Mesendoderm (in vitro differentiated cells): ENCODE results near the gene ITGAV.

ENCODE experiments used
- DNase-seq: peaks from one replicate; pipeline ENCODE4 v3.0.0; 2013
- H2AK5ac ChIP-seq: 2 replicates; pipeline ENCODE4 v1.6.1; 2013; ENCODE audit warnings: low read length, inconsistent platforms
- H2BK120ac ChIP-seq: 2 replicates; pipeline ENCODE4 v1.6.1; 2013; ENCODE audit warnings: low read depth, mild to moderate bottlenecking, low read length, moderate library complexity, mixed read lengths
- H2BK15ac ChIP-seq: replicated peaks from 2 replicates; pipeline ENCODE4 v1.6.1; 2013; ENCODE audit warnings: low read depth, mild to moderate bottlenecking, moderate library complexity
- H2BK5ac ChIP-seq: 2 replicates; pipeline ENCODE4 v1.6.1; 2013; ENCODE audit warnings: low read length, inconsistent platforms
- H3K18ac ChIP-seq: 2 replicates; pipeline ENCODE4 v1.6.1; 2013; ENCODE audit warnings: mild to moderate bottlenecking, low read length, mixed read lengths
- H3K23ac ChIP-seq: one replicate; pipeline ENCODE4 v1.6.1; 2013; ENCODE audit warnings: low read length
- H3K27ac ChIP-seq: 2 replicates; pipeline ENCODE4 v1.5.1; 2013; ENCODE audit warnings: low read depth, mild to moderate bottlenecking, inconsistent platforms, low read length, moderate library complexity
- H3K27me3 ChIP-seq: 2 replicates; pipeline ENCODE4 v1.6.1; 2013; ENCODE audit warnings: low read length, control low read depth, mild to moderate bottlenecking, inconsistent platforms; ENCODE audit not compliant: insufficient read depth, poor library complexity
- H3K36me3 ChIP-seq: 2 replicates; pipeline ENCODE4 v1.6.1; 2013; ENCODE audit warnings: low read length, inconsistent platforms; ENCODE audit not compliant: control insufficient read depth, insufficient read depth
- H3K4ac ChIP-seq: one replicate; pipeline ENCODE4 v1.6.1; 2013; ENCODE audit warnings: low read depth, mild to moderate bottlenecking, low read length, moderate library complexity
- H3K4me1 ChIP-seq: 2 replicates; pipeline ENCODE4 v1.6.1; 2013; ENCODE audit warnings: low read depth, low read length, inconsistent platforms; ENCODE audit not compliant: control insufficient read depth
- H3K4me2 ChIP-seq: 2 replicates; pipeline ENCODE4 v1.6.1; 2013; ENCODE audit warnings: low read length
- H3K4me3 ChIP-seq: 2 replicates; pipeline ENCODE4 v1.5.1; 2013; ENCODE audit warnings: mild to moderate bottlenecking, low read length
- H3K56ac ChIP-seq: one replicate; pipeline ENCODE4 v1.6.1; 2013; ENCODE audit warnings: low read length
- H3K79me1 ChIP-seq: 2 replicates; pipeline ENCODE4 v1.6.1; 2013; ENCODE audit warnings: low read length, inconsistent platforms
- H3K79me2 ChIP-seq: 2 replicates; pipeline ENCODE4 v1.6.1; 2013; ENCODE audit warnings: mild to moderate bottlenecking, low read length; ENCODE audit not compliant: control insufficient read depth, insufficient read depth
- H3K9ac ChIP-seq: 2 replicates; pipeline ENCODE4 v1.6.1; 2013; ENCODE audit warnings: low read length, inconsistent platforms
- H4K5ac ChIP-seq: one replicate; pipeline ENCODE4 v1.6.1; 2013; ENCODE audit warnings: low read length
- H4K8ac ChIP-seq: one replicate; pipeline ENCODE4 v1.6.1; 2013; ENCODE audit warnings: low read depth, mild to moderate bottlenecking, control low read depth, low read length, moderate library complexity
- WGBS: extraction: QIAGEN DNeasy Blood & Tissue Kit; methylation state at CpG from one replicate; pipeline ENCODE4 v1.1.7; 2013; ENCODE audit warnings: low lambda C conversion rate, missing lambda C conversion rate; ENCODE audit not compliant: insufficient coverage; ENCODE audit errors: extremely low coverage; 5-methylcytosine and 5-hydroxymethylcytosine counted together

Gene ITGAV

GRCh38 chr2:186725783-186726182, 135.9 kb downstream of the ITGAV start:
- Histone ChIP-seq H4K8ac (no peak overlapping the region), H3K56ac (no peak overlapping the region), H3K4me2 (no peak overlapping the region), H3K36me3 (no peaks in the 10 kb centered on the region), H3K4ac (no peak overlapping the region), H3K9ac (no peak overlapping the region), H3K79me1 (no peaks in the 10 kb centered on the region), H2BK120ac (no peak overlapping the region), H2AK5ac (no peak overlapping the region), H3K79me2 (no peaks in the 10 kb centered on the region), H2BK5ac (no peak overlapping the region), H4K5ac (no peak overlapping the region), H3K27ac (no peak overlapping the region), H3K4me3 (no peak overlapping the region), H3K23ac (no peak overlapping the region), H2BK15ac (no peak overlapping the region), H3K27me3 (no peaks in the 10 kb centered on the region), H3K4me1 (no peaks in the 10 kb centered on the region), H3K18ac (no peak overlapping the region)
- no CpG with 5 or more reads among the region's 1 CpG for WGBS
- DNase-seq, result no peak

- no peak overlapping the region for H3K27ac ChIP-seq
- no peak overlapping the region for H3K4me3 ChIP-seq
- H3K23ac ChIP-seq, result no peak overlapping the region
- H3K4ac ChIP-seq, result no peak overlapping the region
- no peak overlapping the region for H2BK15ac ChIP-seq
- H3K4me1 ChIP-seq, result no peaks in the 10 kb centered on the region
- no peak overlapping the region for H3K9ac ChIP-seq
- H4K5ac ChIP-seq, result no peak overlapping the region
- H3K36me3 ChIP-seq, result no peaks in the 10 kb centered on the region
- no peak overlapping the region for H3K4me2 ChIP-seq
- no peak overlapping the region for H2BK120ac ChIP-seq
- H4K8ac ChIP-seq, result no peak overlapping the region
- DNase-seq, result no peak
- no peak overlapping the region for H3K18ac ChIP-seq
- no CpG with 5 or more reads among the region's 3 CpGs for WGBS
- no peaks in the 10 kb centered on the region for H3K79me2 ChIP-seq
- H3K56ac ChIP-seq, result no peak overlapping the region
- no peaks in the 10 kb centered on the region for H3K27me3 ChIP-seq
- H2AK5ac ChIP-seq, result no peak overlapping the region
- no peak overlapping the region for H2BK5ac ChIP-seq
- H3K79me1 ChIP-seq, result no peaks in the 10 kb centered on the region
Observed at GRCh38 chr2:186726938-186727337, 137.1 kb downstream of the ITGAV start.

GRCh38 chr2:186728631-186729030, 138.8 kb downstream of the ITGAV start:
- Histone ChIP-seq H3K27me3 (no peaks in the 10 kb centered on the region), H4K5ac (no peak overlapping the region), H2BK120ac (no peak overlapping the region), H2BK5ac (no peak overlapping the region), H4K8ac (no peak overlapping the region), H2AK5ac (no peak overlapping the region), H3K18ac (no peak overlapping the region), H3K79me1 (no peaks in the 10 kb centered on the region), H3K4me1 (no peaks in the 10 kb centered on the region), H3K79me2 (no peaks in the 10 kb centered on the region), H3K36me3 (no peaks in the 10 kb centered on the region), H3K56ac (no peak overlapping the region), H3K27ac (no peak overlapping the region), H3K9ac (no peak overlapping the region), H3K4me2 (no peak overlapping the region), H2BK15ac (no peak overlapping the region), H3K4ac (no peak overlapping the region), H3K4me3 (no peak overlapping the region), H3K23ac (no peak overlapping the region)
- 100% methylated on average over 1 of the region's 2 CpGs for WGBS
- no peak for DNase-seq
